ACC112 (cell line): ENCODE measurements around the gene MRPL48.
"Not testable (repeated sequence)": the region's sequence is repeated elsewhere in the genome, so short reads cannot be mapped to it uniquely, and the experiment has no call there.

Experiments
- H2AFZ ChIP-seq: fragments of 200-600 bp; sonication (generic); one replicate; pipeline ENCODE4 v1.6.0; 2017; ENCODE audit warnings: antibody characterized with exemption, low read length; ENCODE audit not compliant: unreplicated experiment
- H3K27ac ChIP-seq: fragments of 200-600 bp; sonication (generic); 2 replicates; pipeline ENCODE4 v1.5.1; 2014; ENCODE audit warnings: low read depth, mild to moderate bottlenecking, antibody characterized with exemption, low read length, moderate library complexity
- H3K27me3 ChIP-seq: fragments of 200-600 bp; sonication (generic); 2 replicates; pipeline ENCODE4 v1.6.1; 2014; ENCODE audit warnings: mild to moderate bottlenecking, antibody characterized with exemption, low read length, moderate library complexity, mixed read lengths; ENCODE audit not compliant: insufficient read depth
- H3K36me3 ChIP-seq: fragments of 200-600 bp; sonication (generic); 2 replicates; pipeline ENCODE4 v1.6.1; 2016; ENCODE audit warnings: mild to moderate bottlenecking, antibody characterized with exemption, low read length, moderate library complexity, mixed read lengths; ENCODE audit not compliant: insufficient read depth
- H3K4me1 ChIP-seq: fragments of 200-600 bp; sonication (generic); one replicate; pipeline ENCODE4 v1.6.1; 2016; ENCODE audit warnings: low read length, mixed read lengths; ENCODE audit not compliant: insufficient read depth, unreplicated experiment, control insufficient read depth
- H3K4me3 ChIP-seq: fragments of 200-600 bp; sonication (generic); 2 replicates; pipeline ENCODE4 v1.5.1; 2014; ENCODE audit warnings: mild to moderate bottlenecking, low read depth, low read length
- H3K79me2 ChIP-seq: fragments of 200-600 bp; sonication (generic); one replicate; pipeline ENCODE4 v1.6.0; 2016; ENCODE audit warnings: low read length; ENCODE audit not compliant: control insufficient read depth, unreplicated experiment, insufficient read depth

Gene MRPL48

GRCh38 chr11:73755670-73756069, 32.0 kb upstream of the MRPL48 start:
- peaks cover 89% of the 10 kb centered on the region for H3K79me2 ChIP-seq
- no peak overlapping the region for H3K27ac ChIP-seq
- peaks cover 15% of the 10 kb centered on the region for H3K4me1 ChIP-seq
- H3K27me3 ChIP-seq = no peaks in the 10 kb centered on the region
- H2AFZ ChIP-seq = no peak overlapping the region
- H3K4me3 ChIP-seq = no peak overlapping the region
- H3K36me3 ChIP-seq = no peaks in the 10 kb centered on the region

- Histone ChIP-seq H3K4me3 (peak overlapping the region; percentile 93), H3K79me2 (peaks cover 72% of the 10 kb centered on the region), H3K27me3 (no peaks in the 10 kb centered on the region), H3K4me1 (peaks cover 15% of the 10 kb centered on the region), H3K27ac (no peak overlapping the region), H3K36me3 (no peaks in the 10 kb centered on the region), H2AFZ (no peak overlapping the region)
Measured at GRCh38 chr11:73757598-73757997, 30.1 kb upstream of the MRPL48 start.

GRCh38 chr11:73758451-73758850, 29.2 kb upstream of the MRPL48 start:
- Histone ChIP-seq H3K4me1 (peaks cover 15% of the 10 kb centered on the region), H3K27ac (no peak overlapping the region), H3K27me3 (no peaks in the 10 kb centered on the region), H2AFZ (no peak overlapping the region), H3K36me3 (no peaks in the 10 kb centered on the region), H3K4me3 (peak overlapping the region; percentile 93), H3K79me2 (peaks cover 66% of the 10 kb centered on the region)

DNA sequence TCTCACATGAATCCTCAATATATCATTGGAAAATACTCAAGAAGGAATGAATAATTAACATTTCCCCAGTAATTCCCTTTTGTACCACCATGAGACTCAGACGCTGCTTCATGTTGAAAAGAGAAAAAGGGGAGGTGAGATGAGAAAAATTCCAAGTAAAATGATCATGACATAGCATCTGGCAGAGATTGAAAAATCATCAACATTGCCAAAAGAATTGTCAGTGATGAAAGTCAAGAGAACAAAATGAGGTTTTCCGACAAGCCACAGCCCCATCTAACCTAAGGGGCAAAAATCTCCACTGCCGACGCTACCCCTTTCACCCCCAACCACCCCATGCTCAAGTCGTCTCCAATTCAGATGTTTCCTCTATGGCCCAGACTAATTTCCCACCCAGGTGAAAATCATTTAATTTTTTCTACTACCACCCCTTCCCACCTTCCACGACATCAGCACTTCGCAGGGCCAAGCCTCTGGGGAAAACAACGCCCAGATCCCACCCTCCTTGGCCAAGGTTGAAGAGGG, 28.0 kb upstream of the MRPL48 start:
- H3K4me3 ChIP-seq = peak overlapping the region; percentile 93
- H3K36me3 ChIP-seq = no peaks in the 10 kb centered on the region
- peaks cover 15% of the 10 kb centered on the region for H3K4me1 ChIP-seq
- no peaks in the 10 kb centered on the region for H3K27me3 ChIP-seq
- peak overlapping the region; percentile 88 for H2AFZ ChIP-seq
- peak overlapping the region; percentile 70 for H3K27ac ChIP-seq
- peaks cover 54% of the 10 kb centered on the region for H3K79me2 ChIP-seq

DNA sequence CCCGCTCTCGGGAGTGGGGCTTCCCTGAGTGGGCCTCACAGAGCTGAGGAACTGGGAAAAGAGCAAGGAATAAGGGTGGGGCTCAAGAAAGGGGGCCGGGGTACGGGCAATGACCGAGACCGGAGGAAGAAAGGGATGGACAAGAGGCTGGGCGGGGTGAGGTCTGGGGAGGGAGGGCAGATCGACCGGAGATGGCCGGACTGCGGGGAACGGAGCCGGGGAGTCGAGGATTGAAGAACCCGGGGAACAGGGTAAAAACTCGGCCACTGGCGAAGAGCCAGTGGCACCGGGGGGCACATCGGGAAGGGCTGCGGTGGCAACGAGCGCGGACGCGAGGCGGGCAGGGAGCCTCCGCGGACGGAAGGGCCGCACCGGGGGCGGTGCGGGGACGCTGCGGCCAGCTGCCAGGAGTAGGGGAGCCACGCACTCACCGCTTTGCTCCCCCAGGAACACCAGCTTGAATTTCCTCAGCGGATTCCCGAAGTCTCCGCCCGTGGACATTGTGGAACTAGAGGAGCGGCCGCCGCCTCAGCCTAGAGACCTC, 27.5 kb upstream of the MRPL48 start:
- Histone ChIP-seq H3K27me3 (no peaks in the 10 kb centered on the region), H3K27ac (peak overlapping the region; percentile 70), H2AFZ (peak overlapping the region; percentile 88), H3K79me2 (peaks cover 54% of the 10 kb centered on the region), H3K4me1 (peaks cover 15% of the 10 kb centered on the region), H3K4me3 (peak overlapping the region; percentile 93), H3K36me3 (no peaks in the 10 kb centered on the region)

DNA sequence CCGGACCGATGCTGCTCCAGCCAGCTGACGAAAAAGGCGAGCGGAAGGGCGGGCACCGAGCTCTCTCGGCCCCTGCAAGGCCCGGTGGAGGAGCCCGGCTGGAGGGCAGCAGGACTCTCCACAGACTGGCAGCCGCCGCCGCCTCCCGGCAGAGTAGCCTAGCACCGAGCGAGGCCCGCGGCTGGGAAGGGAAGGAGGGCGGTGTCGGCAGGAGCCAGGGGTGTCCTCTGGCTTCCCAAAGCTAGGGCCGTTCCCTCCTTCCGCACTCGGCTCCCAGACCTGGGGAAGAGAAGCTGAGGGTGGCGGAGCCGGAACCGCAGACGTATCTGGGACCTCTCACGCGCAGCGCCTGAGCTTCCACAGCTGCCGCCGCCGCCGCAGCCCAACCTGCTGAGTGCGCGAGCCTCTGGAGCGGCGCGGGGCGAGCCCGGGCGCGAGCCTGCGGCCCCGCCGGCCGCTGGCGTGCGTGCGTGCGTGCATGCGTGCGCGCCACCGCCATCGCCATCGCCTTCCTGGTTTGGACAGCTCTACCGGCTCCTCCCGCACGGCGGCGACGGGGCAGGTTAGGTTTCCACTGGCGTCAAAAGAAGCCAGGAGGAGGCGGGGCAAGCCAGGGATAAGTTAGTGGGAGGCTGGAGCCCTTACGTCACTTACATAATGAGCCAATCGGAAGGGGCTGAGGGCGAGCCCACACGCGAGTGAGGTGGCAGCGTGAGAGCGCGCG, 26.8 kb upstream of the MRPL48 start, which contains the start of gene RAB6A:
Gene RAB6A, minus strand, starts transcription at position 396 of the 724 bp plus-strand sequence. CDS start 439 bp downstream, outside the sequence.
- H3K27ac ChIP-seq = peak within 1 kb of the TSS; percentile 70
- peak within 1 kb of the TSS; percentile 93 for H3K4me3 ChIP-seq
- no peaks in the 10 kb centered on the region for H3K36me3 ChIP-seq
- H3K27me3 ChIP-seq = no peaks in the 10 kb centered on the region
- peaks cover 15% of the 10 kb centered on the region for H3K4me1 ChIP-seq
- peaks cover 49% of the 10 kb centered on the region for H3K79me2 ChIP-seq
- peak within 1 kb of the TSS; percentile 95 for H2AFZ ChIP-seq

DNA sequence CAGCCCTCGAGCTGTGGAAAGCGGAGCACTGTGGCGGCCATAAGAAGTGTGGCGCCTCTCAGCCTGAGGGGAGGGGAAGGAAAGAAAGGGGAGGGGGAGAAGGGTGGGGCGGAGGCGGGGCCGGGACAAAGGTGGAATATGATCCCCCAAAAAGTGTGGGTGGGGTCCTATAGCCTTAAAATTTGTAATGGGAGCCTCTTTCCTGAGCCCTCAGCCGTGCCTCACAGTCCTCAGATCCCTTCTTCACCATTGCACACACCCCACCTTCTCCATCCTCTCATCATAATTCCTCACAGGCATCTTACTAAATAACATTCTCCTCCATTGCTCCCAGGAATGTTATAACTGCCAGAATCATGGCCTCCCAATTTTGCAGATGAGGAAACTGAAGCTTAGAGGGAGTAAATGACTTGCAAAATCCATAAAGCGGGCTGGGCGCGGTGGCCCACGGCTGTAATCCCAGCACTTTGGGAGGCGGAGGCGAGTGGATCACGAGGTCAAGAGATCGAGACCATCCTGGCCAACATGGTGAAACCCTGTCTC, 26.2 kb upstream of the MRPL48 start:
- H2AFZ ChIP-seq = peak overlapping the region; percentile 95
- peak overlapping the region; percentile 93 for H3K4me3 ChIP-seq
- peak overlapping the region; percentile 61 for H3K27ac ChIP-seq
- no peaks in the 10 kb centered on the region for H3K27me3 ChIP-seq
- H3K36me3 ChIP-seq = no peaks in the 10 kb centered on the region
- H3K4me1 ChIP-seq = peaks cover 15% of the 10 kb centered on the region
- peaks cover 42% of the 10 kb centered on the region for H3K79me2 ChIP-seq

DNA sequence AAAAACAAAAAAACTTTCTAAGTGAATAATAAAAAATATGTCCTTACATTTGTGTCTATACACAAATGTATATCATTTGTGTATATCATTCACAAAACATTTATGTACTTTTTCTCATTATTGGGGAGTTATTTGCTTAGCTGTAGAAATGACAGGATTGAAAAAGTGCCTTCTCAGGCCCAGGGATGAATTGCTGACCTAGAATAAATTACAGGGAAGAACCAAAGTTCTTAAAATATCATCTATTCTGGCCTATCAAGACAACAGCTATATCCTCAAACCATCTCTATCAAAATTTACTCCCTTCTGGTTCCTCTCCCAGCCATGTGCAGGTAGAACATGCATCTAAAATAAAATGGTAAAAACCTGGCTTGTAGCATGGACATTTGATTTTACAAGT, 24.9 kb upstream of the MRPL48 start:
- Histone ChIP-seq H3K4me1 (peaks cover 12% of the 10 kb centered on the region), H3K4me3 (no peak overlapping the region), H3K36me3 (no peaks in the 10 kb centered on the region), H2AFZ (no peak overlapping the region), H3K27ac (no peak overlapping the region), H3K79me2 (peaks cover 31% of the 10 kb centered on the region), H3K27me3 (peaks cover 9% of the 10 kb centered on the region)

- Histone ChIP-seq H3K4me3 (no peak overlapping the region), H3K27ac (no peak overlapping the region), H3K27me3 (peaks cover 9% of the 10 kb centered on the region), H2AFZ (no peak overlapping the region), H3K79me2 (no peaks in the 10 kb centered on the region), H3K36me3 (no peaks in the 10 kb centered on the region), H3K4me1 (no peaks in the 10 kb centered on the region)
Measured at GRCh38 chr11:73766763-73767162, 20.9 kb upstream of the MRPL48 start.

- H3K79me2 ChIP-seq, H3K4me1 ChIP-seq, H3K27ac ChIP-seq, H2AFZ ChIP-seq, H3K36me3 ChIP-seq, H3K27me3 ChIP-seq, H3K4me3 ChIP-seq: not testable (repeated sequence)
Measured at GRCh38 chr11:73770811-73771210, 16.9 kb upstream of the MRPL48 start.
